WI38 (cell line): ENCODE data around the gene LOXL4.

Source experiments
- H3K4me3 ChIP-seq: 2 replicates; pipeline ENCODE4 v1.5.1; 2011; ENCODE audit warnings: low read depth, mild to moderate bottlenecking, control low read depth, low read length
- TF ChIP-seq, protein P1 (sequence below): IDR thresholded peaks from 2 replicates; pipeline ENCODE4 v1.5.1; 2012; ENCODE audit warnings: low read depth, mild to moderate bottlenecking, control low read depth, low read length

Gene LOXL4

DNA sequence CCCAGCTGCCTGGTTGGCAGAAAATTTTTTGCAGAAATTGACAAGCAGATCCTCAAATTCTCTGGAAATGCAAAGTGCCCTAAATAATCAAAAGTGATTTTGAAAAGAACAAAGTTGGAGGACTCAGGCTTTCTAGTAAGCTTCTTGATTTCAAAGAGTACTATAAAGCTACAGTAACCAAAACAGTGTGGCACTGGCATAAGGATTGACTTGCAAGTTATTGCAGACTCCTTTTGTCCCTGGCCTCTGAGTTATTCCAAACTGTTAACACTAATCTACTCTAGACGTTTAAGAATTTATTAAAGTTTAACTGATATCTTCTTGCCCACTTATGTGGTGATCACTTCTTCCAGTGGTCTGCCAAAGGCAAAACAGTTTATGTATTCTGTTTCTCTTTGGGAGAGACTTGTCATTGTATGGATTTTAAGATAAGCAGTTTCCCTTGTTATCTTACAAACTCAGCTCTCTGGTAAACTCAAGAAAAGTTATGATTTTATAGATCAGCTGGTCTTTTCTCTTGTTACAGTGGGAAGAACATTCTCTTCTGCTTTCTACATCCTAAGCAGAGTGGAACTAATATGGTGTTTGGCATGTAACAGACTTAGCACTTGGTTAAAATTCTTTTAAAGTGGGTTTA, 41.4 kb downstream of the LOXL4 start:
- TF ChIP-seq, protein P1, sequence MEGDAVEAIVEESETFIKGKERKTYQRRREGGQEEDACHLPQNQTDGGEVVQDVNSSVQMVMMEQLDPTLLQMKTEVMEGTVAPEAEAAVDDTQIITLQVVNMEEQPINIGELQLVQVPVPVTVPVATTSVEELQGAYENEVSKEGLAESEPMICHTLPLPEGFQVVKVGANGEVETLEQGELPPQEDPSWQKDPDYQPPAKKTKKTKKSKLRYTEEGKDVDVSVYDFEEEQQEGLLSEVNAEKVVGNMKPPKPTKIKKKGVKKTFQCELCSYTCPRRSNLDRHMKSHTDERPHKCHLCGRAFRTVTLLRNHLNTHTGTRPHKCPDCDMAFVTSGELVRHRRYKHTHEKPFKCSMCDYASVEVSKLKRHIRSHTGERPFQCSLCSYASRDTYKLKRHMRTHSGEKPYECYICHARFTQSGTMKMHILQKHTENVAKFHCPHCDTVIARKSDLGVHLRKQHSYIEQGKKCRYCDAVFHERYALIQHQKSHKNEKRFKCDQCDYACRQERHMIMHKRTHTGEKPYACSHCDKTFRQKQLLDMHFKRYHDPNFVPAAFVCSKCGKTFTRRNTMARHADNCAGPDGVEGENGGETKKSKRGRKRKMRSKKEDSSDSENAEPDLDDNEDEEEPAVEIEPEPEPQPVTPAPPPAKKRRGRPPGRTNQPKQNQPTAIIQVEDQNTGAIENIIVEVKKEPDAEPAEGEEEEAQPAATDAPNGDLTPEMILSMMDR: no peak
- H3K4me3 ChIP-seq: no peak overlapping the region

DNA sequence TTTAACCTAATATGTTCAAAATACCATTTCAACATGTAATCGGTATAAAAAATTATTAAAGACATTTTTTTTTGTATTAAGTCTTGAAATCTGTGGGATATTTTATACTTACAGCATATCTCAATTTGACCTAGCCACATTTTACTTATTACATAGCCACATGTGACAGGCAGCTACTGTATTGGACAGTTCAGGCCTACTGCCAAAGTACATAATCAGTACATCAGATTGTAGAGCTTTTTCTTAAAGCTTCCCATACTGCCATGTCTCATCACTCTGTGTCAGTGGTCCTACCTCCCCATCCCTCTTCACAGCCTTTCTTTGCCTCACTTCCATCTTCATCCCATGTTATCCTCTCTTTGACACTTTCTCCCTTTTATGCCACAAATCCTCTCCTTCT, 43.0 kb downstream of the LOXL4 start:
- TF ChIP-seq, protein P1: no peak

DNA sequence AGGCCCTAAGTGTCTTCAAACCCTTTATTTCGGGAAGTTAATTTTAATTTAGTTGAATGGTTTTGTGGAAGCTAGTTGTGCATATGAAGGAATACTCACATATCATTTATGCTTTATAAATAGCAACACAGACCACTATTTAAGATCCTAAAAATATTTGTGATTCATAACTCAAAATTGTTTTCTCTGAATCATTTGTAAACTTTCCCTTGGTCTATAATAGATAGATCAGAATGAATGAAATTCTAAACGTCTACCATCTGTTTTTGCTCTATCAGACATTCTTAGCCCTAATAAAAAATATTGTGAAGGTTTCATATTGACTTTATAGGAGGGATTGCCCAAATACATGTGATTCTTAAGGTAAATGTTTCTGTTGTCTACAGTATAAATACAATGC, 43.5 kb downstream of the LOXL4 start:
- TF ChIP-seq, protein P1: no peak
- no peak overlapping the region for H3K4me3 ChIP-seq

More for the DNA sequence above, 43.0 kb downstream of the LOXL4 start:
- H3K4me3 ChIP-seq: no peak overlapping the region

DNA sequence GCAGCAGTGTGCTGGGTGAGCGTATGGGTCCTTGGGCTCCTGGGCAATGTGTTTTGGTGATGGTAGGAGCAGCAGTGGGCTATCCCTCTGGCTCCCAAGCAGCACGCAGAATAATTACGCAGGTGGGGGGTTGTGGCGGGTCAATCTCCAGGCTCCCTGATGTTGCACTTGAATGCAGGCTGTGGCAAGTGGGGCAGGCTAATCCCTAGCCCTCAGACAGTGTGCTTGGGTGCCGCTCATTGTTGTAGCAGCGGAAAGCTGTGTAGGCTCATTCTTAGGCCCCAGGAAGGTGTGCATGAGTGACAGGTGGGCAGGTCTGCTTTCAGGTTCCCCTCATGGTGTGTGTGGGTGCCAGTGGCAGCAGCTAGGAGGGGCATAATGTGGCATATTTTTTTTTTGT, 44.1 kb downstream of the LOXL4 start:
- H3K4me3 ChIP-seq: no peak overlapping the region
- TF ChIP-seq, protein P1: no peak

DNA sequence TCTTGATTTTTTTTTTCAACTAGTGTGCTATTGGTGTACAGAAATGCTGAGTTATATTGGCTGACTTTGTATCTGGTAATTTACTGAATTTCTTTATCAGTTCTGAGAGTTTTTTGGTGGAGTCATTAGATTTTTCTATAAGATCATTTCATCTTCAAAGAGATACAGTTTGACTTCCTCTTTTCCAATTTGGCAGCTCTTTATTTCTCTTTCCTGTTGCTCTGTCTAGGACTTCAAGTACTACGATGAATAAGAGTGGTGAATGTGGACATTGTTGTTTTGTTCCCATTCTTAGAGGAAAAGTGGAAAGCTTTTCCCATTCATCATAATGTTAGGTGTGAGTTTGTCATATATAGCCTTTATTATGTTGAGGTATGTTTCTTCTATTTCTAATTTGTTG, 50.2 kb downstream of the LOXL4 start:
- TF ChIP-seq, protein P1: no peak
- no peak overlapping the region for H3K4me3 ChIP-seq

DNA sequence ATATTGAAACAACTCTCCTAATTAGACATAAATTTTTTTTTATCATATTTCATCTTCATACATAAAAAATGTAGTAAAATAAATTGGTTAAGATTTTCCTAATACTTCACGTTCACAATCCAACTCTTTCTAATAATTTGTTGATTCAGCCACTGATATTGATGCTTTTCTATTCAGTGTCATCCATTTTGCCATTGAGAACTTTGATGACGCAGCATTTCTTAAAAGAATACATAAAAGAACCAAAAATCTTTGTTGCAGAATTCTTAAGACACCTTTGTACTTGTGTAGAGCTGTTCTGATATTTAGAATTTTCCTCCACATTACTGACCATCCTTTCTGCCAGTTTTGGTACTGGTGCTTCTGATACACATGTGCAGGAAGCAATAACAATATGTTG, 52.6 kb downstream of the LOXL4 start:
- TF ChIP-seq, protein P1: no peak
- H3K4me3 ChIP-seq: no peak overlapping the region

DNA sequence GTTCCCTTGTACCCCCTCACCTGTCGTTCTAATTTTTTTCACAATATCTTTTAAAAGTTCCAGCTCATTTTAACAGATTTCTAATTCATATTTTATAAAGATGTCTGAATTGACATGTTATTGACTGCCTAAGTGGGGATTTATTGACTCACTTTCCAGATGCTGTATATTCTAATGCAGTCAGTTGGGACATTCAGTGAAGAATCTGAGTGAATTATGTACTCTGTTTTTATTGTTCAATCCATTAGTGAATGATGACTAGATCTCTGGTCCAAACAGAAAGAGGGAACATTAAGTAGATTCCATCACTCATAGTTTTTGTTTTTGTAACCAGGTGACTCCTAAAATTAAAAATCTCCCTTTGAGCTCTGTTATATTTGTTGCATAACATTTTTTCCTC, 54.3 kb downstream of the LOXL4 start:
- no peak overlapping the region for H3K4me3 ChIP-seq

More for the DNA sequence above, 54.3 kb downstream of the LOXL4 start:
- TF ChIP-seq, protein P1: no peak
